Upper lobe of left lung (tissue), 6 donors: Measurements from ENCODE around the gene SEMA5A. TPM values are rescaled to one million over a fixed set of nuclear protein-coding genes. Genes with fewer than 3 reads are reported as not detected.

Experiments
- ATAC-seq, 2 donors: fragments of 200-7000 bp; cut with Tn5 transposase; one replicate each; pipeline ENCODE4 v1.9.1; 2022; ENCODE audit warnings: mild to moderate bottlenecking in 2 of 2, moderate library complexity in 2 of 2; ENCODE audit not compliant: low FRiP score in 2 of 2
- DNase-seq, 2 donors: peaks; one replicate each; pipeline ENCODE4 v3.0.0-alpha.2; 2019 to 2020
- H3K27ac ChIP-seq, 4 donors: fragments of 200-600 bp; sonication (generic); one replicate each; pipeline ENCODE4 v1.5.1; 2016 to 2019
- H3K27me3 ChIP-seq, 4 donors: fragments of 200-600 bp; sonication (generic); one replicate each; pipeline ENCODE4 v1.5.1; 2017 to 2019
- H3K36me3 ChIP-seq, 4 donors: fragments of 200-600 bp; sonication (generic); one replicate each; pipeline ENCODE4 v1.5.1; 2016 to 2019
- H3K4me1 ChIP-seq, 4 donors: fragments of 200-600 bp; sonication (generic); one replicate each; pipeline ENCODE4 v1.5.1; 2018 to 2019
- H3K4me3 ChIP-seq, 4 donors: fragments of 200-600 bp; sonication (generic); one replicate each; pipeline ENCODE4 v1.5.1; 2017 to 2019; ENCODE audit warnings: mild to moderate bottlenecking in 2 of 4, moderate library complexity in 1 of 4
- H3K9me3 ChIP-seq, 4 donors: fragments of 200-600 bp; sonication (generic); one replicate each; pipeline ENCODE4 v1.5.1; 2018 to 2019
- EP300 ChIP-seq, 4 donors: sonication (generic); formaldehyde crosslinking; IDR thresholded peaks; one replicate each; pipeline ENCODE4 v1.5.1; 2017; ENCODE audit warnings: antibody characterized with exemption in 4 of 4, control low read depth in 2 of 4
- POLR2A ChIP-seq, 4 donors: fragments of 450-650 bp; IDR thresholded peaks; one replicate each; pipeline ENCODE4 v1.5.1; 2016 to 2017; ENCODE audit warnings: antibody characterized with exemption in 4 of 4, mild to moderate bottlenecking in 2 of 4
- POLR2AphosphoS5 ChIP-seq, 2 donors: sonication (generic); formaldehyde crosslinking; IDR thresholded peaks; one replicate each; pipeline ENCODE4 v1.5.1; 2017; ENCODE audit warnings: antibody characterized with exemption in 2 of 2
- WGBS, 2 donors: methylation state at CpG; one replicate each; pipeline ENCODE4 v1.1.5; 2017 to 2018; 5-methylcytosine and 5-hydroxymethylcytosine counted together
- total RNA-seq, 6 donors: library from RNA; depleted of rRNA in 4 of 6; stranded (reverse); fragments of >200 nt in 4 of 6; gene quantifications; one replicate each; pipeline versions ENCODE4 v1.1.0 to v1.2.1, GENCODE V29; 2016 to 2021
- TF ChIP-seq, protein P1 (sequence below), 6 experiments: fragments of 450-650 bp in 4 of 6; fragments of 200-600 bp in 2 of 6; sonication (generic) in 2 of 6; IDR thresholded peaks; one replicate each; pipeline ENCODE4 v1.5.1; 2016 to 2019; ENCODE audit warnings: antibody characterized with exemption in 6 of 6
- donor health status: DM: no; HTN: no; CAD: no; lungs with moderate emphysema.
- donor health status: DM: no; HTN: yes; CAD: no; lungs with severe emphysema.

Gene SEMA5A
- total RNA-seq, 6 donors from 2014 or later: 5.2 to 40.5 (median 27.5) TPM

DNA sequence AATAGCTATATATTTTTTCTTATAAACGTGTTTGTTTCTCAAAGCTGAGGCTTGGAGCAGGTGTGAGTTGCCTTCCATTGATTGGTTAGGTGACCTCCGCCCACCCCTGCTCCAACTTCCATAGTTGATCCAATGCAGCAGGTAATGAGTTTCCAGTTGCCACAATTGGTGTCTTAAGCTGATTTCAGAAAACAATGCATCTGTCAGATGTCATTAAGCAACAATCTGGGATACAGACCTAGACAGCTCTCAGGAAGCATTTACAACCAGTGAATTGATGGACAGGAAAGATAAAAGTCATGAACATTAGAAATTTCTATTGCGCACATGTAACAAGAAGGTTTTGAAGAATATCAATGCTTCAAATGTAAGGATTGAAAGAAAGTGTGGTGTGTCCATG lies 510.5 kb downstream of the SEMA5A start:
- DNase-seq (no peak), ATAC-seq (no peak)
- Histone ChIP-seq H3K27me3 (no peaks in the 10 kb centered on the region), H3K9me3 (no peaks in the 10 kb centered on the region), H3K36me3 (no peaks in the 10 kb centered on the region), H3K4me3 (no peak overlapping the region), H3K27ac (no peak overlapping the region), H3K4me1 (peaks cover 0 to 4% (median 2%) of the 10 kb centered on the region in 4 donors)
- WGBS, 2 donors: 72 to 77% methylated on average over 3 of the region's 3 CpGs
- TF ChIP-seq EP300 (IDR thresholded peaks at IDR 0.05) (no peak), POLR2A (IDR thresholded peaks at IDR 0.05) (no peak), POLR2AphosphoS5 (IDR thresholded peaks at IDR 0.05) (no peak)

DNA sequence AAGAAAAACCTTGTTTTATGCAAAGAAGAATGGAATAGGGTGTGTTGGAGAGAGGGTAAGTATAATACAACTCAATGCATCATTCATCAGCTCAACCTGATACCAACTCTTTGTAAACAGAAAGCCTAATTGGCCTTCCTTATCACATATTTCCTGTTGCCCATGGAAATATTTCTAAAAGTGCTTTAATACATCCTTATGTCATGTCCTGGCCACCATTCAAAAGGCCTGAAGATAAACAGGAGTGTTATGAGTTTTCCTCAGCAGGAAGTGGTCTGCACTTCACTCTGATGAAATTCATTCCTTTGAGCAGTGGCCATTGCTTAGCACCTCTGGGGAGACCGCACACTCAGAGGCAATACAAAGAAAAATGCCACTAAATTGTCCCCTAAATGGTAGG lies 511.2 kb downstream of the SEMA5A start:
- no peak overlapping the region for H3K4me3 ChIP-seq
- TF ChIP-seq POLR2AphosphoS5 (IDR thresholded peaks at IDR 0.05) (no peak), EP300 (IDR thresholded peaks at IDR 0.05) (no peak), POLR2A (IDR thresholded peaks at IDR 0.05) (no peak)
- TF ChIP-seq, protein P1, sequence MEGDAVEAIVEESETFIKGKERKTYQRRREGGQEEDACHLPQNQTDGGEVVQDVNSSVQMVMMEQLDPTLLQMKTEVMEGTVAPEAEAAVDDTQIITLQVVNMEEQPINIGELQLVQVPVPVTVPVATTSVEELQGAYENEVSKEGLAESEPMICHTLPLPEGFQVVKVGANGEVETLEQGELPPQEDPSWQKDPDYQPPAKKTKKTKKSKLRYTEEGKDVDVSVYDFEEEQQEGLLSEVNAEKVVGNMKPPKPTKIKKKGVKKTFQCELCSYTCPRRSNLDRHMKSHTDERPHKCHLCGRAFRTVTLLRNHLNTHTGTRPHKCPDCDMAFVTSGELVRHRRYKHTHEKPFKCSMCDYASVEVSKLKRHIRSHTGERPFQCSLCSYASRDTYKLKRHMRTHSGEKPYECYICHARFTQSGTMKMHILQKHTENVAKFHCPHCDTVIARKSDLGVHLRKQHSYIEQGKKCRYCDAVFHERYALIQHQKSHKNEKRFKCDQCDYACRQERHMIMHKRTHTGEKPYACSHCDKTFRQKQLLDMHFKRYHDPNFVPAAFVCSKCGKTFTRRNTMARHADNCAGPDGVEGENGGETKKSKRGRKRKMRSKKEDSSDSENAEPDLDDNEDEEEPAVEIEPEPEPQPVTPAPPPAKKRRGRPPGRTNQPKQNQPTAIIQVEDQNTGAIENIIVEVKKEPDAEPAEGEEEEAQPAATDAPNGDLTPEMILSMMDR (IDR thresholded peaks at IDR 0.05): no peak
- peaks cover 0 to 4% (median 2%) of the 10 kb centered on the region in 4 donors for H3K4me1 ChIP-seq
- H3K9me3 ChIP-seq: no peaks in the 10 kb centered on the region
- no peaks in the 10 kb centered on the region for H3K27me3 ChIP-seq
- 19 to 40% methylated on average over 1 of the region's 1 CpG for WGBS, 2 donors
- H3K36me3 ChIP-seq: no peaks in the 10 kb centered on the region
- H3K27ac ChIP-seq: no peak overlapping the region
- DNase-seq: no peak
- ATAC-seq: no peak

DNA sequence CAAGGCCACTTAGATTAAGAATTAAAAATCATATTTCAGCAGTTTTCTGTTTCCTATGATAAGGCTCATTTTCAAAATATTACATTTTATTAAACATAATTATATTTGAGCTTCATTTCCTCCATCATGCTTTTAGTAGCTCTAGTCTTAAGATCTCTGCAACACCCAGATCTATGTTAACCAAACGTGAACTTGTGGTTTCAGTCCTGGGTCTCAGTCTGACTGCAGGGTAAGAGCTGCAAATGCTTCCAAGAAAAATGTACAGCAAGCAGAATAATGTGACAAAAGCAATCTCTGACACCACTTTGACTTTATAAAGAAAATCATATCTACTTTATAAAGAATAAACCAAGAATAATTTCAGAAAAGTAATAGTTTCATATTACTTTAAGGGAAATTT lies 512.4 kb downstream of the SEMA5A start:
- WGBS, 2 donors: 48% methylated on average over 1 of the region's 1 CpG
- no peak for TF ChIP-seq EP300 (IDR thresholded peaks at IDR 0.05)
- TF ChIP-seq, protein P1 (IDR thresholded peaks at IDR 0.05): no peak
- no peak for TF ChIP-seq POLR2A (IDR thresholded peaks at IDR 0.05)
- Histone ChIP-seq H3K4me3 (no peak overlapping the region), H3K9me3 (no peaks in the 10 kb centered on the region), H3K4me1 (peaks cover 0 to 4% (median 2%) of the 10 kb centered on the region in 4 donors), H3K36me3 (no peaks in the 10 kb centered on the region), H3K27ac (no peak overlapping the region), H3K27me3 (no peaks in the 10 kb centered on the region)
- ATAC-seq (no peak), DNase-seq (no peak)

DNA sequence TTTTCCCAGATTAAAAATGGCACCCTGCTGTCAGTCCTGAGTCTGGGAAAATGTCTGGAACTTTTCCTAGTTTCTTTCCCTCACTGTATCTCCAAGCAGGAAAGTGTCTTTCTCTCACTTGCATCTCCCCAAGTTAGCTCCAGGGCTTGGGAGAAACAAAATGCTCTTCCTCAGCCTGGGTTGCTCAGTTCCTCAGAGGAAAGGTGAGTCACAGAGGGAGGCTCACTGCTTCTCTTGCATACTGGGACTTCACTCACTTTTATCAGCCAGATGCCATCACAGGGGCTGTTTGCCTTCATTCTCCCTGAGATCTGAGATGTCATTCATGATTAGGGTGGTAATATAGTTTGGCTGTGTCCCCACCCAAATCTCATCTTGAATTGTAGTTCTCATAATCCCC lies 519.9 kb downstream of the SEMA5A start:
- TF ChIP-seq, protein P1 (IDR thresholded peaks at IDR 0.05): no peak
- no peak for TF ChIP-seq POLR2A (IDR thresholded peaks at IDR 0.05)
- TF ChIP-seq EP300 (IDR thresholded peaks at IDR 0.05): no peak
- no peak for TF ChIP-seq POLR2AphosphoS5 (IDR thresholded peaks at IDR 0.05)
- DNase-seq: no peak
- no peak for ATAC-seq
- peaks cover 0 to 19% (median 4%) of the 10 kb centered on the region in 4 donors for H3K9me3 ChIP-seq
- no peaks in the 10 kb centered on the region for H3K4me1 ChIP-seq
- no peaks in the 10 kb centered on the region for H3K36me3 ChIP-seq
- H3K27ac ChIP-seq: no peak overlapping the region
- no peak overlapping the region for H3K4me3 ChIP-seq
- H3K27me3 ChIP-seq: no peaks in the 10 kb centered on the region

DNA sequence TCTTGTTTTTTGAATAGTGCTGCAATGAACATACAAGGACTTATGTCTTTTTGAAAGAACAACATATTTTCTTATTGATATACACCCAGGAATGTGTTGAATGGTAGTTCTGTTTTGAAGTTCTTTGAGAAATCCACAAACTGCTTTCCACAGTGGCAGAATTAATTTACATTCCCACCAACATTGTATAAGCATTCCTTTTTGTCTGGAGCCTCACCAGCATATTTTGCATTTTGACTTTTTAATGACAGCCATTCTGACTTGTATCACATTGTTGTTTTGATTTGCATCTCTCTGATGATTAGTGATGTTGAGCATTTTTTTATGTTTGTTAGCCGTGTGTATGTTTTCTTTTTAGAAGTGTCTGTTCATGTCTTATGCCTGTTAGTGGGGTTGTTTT lies 524.9 kb downstream of the SEMA5A start:
- Histone ChIP-seq H3K27me3 (no peaks in the 10 kb centered on the region), H3K4me3 (no peak overlapping the region), H3K9me3 (peaks cover 0 to 17% (median 3%) of the 10 kb centered on the region in 4 donors), H3K36me3 (no peaks in the 10 kb centered on the region), H3K27ac (no peak overlapping the region), H3K4me1 (no peaks in the 10 kb centered on the region)
- no peak for ATAC-seq
- 74 to 82% methylated on average over 1 of the region's 1 CpG for WGBS, 2 donors
- TF ChIP-seq POLR2A (IDR thresholded peaks at IDR 0.05): no peak
- TF ChIP-seq, protein P1 (IDR thresholded peaks at IDR 0.05): no peak
- no peak for TF ChIP-seq EP300 (IDR thresholded peaks at IDR 0.05)
- no peak for TF ChIP-seq POLR2AphosphoS5 (IDR thresholded peaks at IDR 0.05)
- DNase-seq: no peak
